HTR-8/SVneo (cell line): ENCODE results near the gene PLXNA3.

Experiments used
- DNase-seq: peaks from one replicate; pipeline ENCODE4 v3.0.0; 2011; ENCODE audit warnings: low spot score, mixed read lengths; ENCODE audit not compliant: insufficient read length
- FAIRE-seq: peaks from 2 replicates; lab custom pipeline; 2011; peaks lifted over from hg19 to GRCh38; lab: Jason Lieb, UNC

PLXNA3 gene

DNA sequence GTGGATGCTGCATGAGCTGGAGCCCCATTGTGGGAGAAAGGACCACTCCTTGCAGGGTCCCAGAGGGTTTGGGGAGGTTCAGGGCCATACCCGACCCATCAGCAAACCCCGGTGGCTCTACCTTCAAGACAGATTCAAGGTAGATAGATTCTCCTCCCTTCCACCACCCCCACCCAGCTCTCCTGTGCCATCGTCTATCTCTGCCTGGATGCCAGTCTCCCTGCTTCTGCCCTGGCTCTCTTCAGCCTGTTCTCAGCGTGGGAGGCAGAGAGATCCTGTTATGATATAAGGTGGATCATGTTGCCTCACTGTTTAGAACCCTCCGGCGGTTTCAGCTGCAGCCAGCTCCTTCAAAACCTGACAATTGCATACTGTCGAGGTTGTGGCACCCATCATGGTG lies 15.6 kb downstream of the PLXNA3 start:
- DNase-seq (no peak), FAIRE-seq (no peak)

DNA sequence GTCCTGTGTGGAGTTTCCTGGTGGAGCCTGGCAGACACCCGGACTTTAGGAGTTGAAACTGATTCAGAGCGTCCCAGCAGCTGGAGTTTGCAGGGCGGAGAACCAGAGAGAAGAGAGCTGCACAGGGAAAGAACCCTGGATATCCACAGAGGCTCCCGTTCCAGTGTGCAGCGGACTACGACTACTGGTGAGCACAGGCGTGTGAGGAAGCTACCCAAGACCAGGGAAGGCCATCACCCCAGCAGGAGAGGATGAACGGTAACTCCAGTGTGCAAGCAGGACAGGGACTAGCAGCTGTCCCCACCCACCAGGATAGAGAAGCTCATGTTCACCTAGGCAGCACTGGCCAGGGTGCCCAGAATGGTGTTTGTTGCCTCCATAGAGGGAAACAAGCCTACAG lies 18.7 kb downstream of the PLXNA3 start:
- DNase-seq (no peak), FAIRE-seq (no peak)

DNA sequence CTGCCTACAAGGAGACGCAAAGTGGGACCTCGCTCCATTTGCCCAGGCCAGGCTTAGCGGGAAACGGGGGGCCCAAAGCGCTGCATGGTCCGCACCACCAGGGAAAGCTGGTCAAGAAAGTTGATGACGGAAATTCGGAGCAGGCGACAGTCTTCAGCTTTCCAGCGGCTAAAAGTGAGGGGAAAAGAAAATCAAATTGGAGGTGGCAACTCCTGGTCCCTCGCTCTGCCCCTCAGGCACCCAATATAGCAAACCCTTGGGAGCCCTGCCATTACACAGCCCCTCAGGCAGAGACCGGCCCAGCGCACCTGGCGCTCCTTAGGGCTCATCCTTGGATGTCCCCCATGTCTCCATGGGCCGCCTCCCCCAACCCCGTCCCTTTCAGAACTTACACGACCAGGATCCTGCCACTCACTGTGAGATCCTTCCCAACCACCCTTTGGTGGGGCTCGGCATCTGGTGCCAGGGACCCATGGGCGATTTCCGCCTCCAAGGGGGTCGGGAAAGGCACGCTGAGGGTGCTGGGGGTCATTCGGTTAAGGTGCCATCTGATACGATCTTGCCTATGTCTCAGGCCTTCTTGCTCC lies 19.9 kb downstream of the PLXNA3 start:
- no peak for DNase-seq

DNA sequence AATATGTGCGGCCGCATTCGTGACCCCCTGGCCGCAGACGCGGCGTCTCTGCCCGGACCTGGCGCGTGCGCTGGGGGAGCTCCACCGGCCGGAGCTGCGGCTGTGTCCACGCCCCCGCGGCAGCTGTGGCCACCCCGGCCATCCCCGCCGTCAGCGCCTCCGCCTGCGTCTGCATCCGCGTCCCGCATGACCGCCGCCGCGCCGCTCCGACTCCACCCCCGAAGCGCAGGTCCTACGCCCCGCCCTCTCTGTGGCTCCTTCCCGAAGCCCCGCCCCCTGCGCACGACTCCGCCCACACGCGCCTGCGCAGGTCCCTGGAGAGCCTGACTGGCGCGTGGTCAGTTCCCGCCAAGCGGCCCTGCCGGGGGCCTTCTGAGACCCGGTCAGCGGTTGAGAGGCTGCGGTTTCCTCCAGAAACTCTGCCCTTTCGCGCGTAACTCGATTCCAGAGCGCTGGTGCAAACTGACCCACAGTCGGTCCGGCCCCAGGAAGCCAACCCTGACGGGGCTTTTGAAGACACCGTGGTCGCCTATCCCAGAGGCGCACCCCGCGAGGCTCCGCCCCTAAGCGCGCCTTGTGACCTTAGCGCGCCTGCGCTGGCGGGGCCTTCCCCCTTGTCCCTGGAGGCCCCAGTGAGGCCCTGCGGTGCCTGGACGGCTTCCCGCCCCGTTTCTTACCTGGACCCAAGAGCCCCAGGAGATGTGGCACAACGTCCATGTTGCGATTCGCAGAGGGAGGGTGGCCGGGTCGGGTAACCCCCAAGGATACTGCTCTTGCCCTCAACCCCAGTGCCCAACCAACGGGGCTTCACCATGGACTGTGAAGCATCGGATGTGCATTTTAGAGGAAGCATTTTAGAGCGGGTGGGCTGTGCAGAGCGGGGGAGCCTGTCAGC lies 20.9 kb downstream of the PLXNA3 start, which contains the start of gene LAGE3:
Gene LAGE3, minus strand, starts transcription at position 554 of the 895 bp plus-strand sequence. Its CDS starts 366 bp downstream, at position 188.
- DNase-seq, result peak; percentile 65
- peak; percentile 23 for FAIRE-seq

More for the DNA sequence above, 19.9 kb downstream of the PLXNA3 start:
- FAIRE-seq, result no peak

DNA sequence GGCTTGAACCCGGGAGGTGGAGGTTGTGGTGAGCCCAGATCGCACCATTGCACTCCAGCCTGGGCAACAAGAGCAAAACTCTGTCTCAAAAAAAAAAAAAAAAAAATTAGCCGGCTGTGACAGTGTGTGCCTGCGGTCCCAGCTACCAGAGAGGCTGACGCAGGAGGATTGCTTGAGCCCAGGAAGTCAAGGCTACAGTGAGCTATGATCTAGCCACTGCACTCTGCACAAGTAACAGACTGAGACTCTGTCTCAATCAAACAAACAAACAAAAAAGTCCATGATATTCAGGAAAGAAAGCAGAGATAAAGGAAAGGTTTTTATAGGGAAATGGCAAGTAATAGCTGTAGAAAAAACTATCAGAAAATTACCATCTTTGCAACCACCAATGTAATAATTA lies 23.1 kb downstream of the PLXNA3 start:
- DNase-seq (no peak), FAIRE-seq (no peak)

DNA sequence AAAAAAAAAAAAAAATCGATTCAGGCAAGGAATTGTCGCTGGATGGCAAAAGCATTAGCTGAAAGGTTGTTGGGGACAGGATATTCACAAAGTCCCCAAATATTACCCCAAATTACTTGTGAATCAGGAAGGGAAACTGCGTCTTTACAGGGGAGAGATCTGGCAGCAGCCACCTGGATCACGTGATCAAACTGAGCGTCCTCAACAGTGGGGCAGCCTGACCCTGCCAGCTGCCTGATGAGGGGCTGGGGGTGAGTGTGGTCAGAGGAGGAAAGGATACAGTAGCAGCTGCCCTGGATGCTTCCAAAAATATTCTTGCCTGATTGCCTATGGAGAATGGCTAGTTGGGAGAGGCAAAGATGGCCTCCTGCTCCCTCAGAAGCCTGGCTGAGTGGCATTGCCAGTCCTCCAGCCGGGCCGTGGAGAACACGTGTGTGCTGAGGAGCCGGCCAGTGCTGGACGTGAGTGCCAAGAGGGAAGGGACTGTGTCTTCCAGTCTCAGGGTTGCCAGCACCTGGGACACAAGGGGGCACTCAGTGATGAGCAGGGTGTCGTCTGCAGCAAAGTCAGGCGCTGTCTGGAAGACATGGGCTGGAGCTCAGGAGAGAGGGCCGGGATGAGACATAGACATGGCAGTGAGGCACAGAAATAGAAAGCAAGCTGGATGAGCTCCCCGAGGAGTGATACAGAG lies 24.0 kb downstream of the PLXNA3 start:
- FAIRE-seq, result no peak
- no peak for DNase-seq

DNA sequence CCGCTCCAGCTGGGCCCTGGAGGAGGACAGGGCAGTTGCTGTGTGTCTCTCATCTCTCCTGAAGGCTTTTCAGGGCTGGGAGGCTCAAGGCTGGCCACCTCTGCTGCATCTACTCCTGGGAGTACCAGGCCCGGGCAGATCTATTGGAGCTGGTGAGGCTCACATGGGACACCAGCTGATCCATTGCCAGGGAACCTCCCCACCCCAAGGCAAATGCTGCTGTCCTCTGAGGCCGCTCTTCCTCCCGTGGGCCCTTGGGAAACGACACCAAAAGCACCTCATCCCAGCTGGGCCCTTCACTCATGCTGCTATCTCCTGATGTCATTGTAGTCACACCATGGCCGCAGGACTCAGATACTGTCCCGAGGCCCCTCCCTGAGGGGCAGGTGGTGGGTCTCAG lies 24.7 kb downstream of the PLXNA3 start:
- no peak for DNase-seq
- no peak for FAIRE-seq

DNA sequence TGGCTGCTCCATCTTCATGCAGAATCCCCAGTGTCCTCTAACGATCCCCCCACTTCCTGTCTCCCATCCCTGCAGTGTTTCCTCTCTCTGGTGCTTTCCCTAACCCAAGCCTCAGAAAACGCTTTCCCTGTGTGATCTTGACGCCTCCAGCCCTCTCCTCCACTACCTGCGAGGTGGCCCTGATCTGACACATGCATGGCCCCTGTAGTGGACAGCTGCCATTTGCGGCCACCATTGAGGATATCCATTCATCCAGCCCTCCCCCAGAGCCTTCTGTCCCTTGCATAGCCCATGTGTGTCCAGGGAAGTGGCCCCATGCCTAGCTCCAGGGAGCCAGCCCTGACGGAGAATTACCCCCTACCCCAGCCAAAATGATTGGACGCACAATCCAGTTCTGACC lies 25.2 kb downstream of the PLXNA3 start:
- no peak for DNase-seq
- no peak for FAIRE-seq

DNA sequence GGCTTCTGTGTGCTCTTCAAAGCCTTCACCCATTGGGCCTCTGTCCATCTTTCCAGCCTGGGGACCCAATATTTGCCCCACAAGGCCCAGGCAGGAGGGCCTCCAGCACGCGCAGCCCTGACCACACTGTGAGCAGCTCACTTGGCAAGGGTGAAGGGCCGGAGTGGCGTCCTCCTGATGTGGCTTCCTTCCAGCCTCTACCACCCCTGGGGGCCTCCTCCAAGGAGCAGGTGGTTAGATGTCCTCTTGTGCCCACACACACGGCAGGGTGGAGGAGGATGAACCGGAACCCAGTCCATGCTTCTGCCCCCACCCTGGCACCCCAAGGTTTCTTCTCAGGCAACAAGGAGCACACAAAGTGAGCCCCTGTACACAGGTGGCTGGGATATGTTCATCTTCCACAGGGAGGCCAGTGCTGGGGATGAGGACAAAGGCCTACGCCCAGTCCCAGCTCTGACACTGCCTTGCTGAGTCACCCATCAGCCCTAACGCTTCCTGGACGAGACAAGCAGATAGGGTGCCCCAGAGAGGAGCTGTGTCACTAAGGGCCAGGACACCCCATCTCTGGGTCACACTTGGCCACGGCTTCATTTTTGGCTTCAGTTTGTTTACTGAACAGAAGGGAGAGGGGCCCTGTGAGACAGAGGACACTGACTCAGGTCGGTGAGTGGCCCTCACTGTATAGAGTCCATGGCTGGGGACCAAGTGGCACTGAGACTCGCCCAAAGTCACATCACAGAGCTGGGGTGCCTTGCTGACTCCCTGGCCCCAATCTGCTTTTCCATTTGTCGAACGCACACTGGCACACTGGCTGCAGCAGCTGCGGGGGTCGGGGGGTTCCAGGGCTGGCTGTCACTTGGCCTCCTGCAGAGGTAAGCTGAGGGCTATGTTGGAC lies 26.4 kb downstream of the PLXNA3 start:
- FAIRE-seq (no peak), DNase-seq (no peak)

DNA sequence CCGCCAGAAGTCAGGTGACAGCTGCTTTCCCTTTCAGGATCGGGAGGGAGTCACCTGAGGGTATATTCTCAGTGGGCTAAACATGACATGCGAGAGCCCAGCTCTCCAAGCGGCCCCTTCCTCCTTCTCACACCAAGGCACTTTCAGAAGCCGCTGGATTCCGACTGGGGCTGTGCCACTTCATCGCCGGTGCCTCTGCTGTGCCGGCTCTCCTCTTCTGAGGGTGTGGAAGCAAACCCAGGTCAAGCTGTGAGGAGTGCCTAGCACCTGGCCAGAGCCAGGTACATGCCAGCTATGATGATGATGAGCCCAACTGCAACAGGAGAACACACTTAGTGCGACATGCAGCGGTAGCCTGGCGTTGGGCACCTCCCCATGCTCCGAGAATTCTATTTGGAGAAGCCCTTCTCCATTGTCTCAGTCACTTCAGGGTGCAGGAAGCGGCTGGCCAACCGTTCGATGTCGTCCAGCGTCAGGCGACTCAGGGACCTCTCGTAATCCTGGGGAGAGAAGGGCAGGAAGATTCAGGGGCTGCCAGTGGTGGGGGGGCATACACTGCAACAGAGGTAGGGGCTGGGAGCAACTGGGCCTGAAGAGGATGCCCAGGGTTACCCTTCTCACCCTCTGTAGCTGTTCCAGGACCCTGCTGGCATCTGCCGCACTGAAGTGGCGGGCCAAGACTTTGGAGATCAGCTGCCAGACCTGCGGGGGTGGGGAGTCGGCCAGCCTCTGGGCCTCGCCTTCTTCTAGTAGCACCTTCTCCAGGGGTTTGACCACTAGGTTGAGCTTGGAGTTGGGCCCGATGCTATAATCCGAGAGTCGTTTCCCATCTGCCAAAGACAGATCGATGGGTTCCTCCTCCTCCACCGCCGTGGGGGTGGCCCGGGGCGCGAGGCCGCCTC lies 27.3 kb downstream of the PLXNA3 start:
- DNase-seq, result no peak
- FAIRE-seq, result no peak

DNA sequence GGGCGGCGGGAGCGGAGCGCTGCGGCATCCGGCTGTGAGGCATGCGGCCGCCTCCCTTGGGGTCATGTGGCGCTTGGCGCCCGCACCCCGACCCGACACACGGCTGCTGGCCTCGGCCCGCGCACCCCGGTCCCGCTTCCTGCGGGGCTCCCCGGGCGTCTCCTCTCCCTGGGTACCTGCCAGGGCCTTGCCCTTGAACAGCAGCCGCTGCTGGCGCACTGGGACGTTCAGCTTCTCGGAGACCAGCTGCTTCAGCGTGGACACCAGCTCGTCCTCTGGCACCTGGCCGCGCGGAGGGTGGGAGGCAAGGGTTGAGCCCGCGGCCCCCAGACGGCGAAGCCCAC lies 27.9 kb downstream of the PLXNA3 start:
- DNase-seq (no peak), FAIRE-seq (no peak)

DNA sequence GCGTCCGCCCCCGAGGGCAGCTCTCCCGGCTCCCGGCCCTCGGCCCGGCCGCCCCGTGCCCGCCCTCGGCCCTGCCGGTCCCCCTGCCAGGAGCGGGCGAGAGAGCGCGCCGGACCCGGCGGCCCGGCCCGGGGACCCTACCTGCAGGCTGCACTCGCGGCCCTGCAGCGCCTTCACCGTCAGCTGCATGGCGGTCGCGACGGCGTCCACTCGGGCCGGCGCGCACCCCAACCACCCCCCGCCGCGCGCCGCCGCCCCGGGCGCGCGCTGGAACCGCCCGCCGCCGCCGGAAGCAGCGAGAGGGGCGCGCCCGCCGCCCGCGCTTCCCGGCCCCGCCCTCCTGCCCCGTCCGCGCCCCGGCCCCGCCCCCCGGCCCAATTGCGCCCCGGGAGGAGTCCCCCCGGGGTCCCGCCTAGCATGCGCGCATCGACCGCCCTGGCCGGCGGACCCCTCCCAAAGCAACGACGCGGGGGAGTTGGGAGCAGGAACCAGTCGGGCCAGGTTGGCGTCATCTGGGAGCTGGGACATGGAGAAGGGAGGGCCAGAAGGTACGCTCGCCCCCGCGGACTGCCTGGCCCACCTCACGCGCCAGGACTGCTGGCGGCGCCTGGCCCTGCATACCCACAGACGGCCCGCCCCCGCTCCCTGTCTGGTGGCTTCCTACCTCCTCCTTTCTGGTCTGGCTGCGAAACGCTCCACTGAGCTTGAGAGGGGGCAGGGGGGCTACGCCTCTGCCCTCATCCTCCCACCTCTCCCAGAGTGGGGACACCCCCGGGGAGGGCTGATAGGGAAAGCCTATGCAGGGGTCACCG lies 28.5 kb downstream of the PLXNA3 start, which contains the start of gene UBL4A:
Gene UBL4A, minus strand, starts transcription at position 220 of the 812 bp plus-strand sequence. Its CDS starts 31 bp downstream, at position 189.
- DNase-seq (peak; percentile 21), FAIRE-seq (peak; percentile 16)

DNA sequence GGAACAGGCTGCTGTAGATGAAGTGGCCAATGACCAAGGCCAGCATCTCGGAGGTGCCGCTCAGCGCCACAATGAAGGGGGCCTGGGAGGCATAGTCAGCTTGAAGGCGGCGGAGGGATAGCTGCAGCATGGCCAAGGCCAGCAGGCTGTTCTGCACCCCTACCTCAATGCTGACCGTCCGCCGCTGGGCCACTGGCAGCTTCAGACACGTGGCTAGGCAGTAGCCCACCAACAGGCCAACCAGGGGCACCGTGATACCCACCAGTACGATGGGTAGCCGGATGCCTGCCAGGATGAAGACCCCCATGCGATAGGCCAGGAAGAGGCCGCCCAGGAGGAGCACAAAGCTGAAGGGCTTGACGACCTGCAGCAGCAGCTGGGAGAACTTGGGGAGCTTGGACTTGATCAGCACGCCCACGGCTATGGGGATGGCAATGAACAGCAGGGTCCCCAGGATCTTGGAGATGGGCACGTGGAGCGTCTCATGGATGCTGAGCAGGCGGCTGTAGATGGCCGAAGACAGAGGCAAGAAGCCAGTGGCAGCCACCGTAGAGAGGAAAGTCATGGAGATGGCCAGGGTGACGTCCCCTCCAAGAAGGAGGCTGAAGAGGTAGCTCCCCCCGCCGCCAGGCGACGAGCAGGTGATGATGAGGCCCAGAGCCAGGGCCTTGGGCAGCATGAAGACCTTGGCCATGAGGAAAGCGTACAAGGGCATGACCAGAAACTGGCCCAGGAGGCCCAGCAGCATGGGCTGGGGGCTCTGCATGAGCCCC lies 29.6 kb downstream of the PLXNA3 start:
- DNase-seq (no peak), FAIRE-seq (no peak)

DNA sequence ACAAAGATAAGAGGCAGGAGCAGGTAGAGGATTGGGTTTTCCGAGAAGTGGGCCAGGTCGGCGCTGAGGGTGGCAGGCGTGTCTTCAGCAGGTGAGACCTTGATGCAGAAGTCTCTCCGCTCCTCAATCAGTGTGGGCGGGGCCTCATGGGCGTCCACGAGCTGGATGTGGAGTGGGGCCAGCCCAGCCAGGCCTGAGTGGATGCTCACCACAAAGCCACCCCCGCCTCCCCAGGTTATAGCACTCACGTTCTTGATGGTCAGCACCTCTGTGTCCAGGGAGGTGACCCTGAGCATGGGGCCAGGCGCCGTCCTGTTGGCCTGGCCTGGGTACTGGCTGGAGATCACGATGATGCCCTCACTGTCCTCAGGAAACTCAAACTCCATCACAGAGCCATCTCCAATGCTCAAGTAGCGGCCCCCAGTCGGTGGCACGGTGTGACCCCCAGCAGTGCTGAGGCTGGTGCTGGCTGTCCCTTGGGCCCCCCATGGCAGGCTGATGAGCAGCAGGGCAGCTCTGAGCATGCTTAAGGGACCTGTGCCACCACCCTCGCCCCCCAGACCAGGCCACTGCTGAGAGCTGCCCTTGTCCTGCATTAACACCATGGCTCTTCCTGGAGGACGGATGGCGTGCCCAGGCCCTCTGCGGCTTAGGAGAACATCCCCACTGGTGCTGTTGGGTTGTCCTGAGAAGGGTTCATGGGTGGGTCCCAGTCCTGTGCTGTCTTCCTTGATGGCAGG lies 30.4 kb downstream of the PLXNA3 start:
- DNase-seq (no peak), FAIRE-seq (no peak)

DNA sequence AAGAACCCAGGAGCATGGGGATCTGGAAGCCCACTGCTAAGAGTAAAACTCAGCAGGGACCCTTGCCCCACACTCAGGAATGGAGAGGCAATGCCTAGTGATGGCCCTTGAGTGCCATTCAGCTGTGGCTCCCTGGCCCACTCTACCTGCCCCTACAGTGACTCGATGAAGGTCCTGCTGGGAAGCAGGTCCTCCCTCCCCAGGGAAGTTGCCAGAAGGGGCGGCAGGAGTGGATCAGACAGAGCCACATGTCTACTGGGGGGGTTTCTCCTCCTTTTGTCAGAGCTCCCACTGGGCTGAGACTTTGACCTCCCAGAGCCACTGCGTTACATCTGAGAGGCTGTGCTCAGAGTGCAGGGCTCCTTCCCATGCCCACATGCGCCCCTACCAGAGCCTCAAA lies 31.1 kb downstream of the PLXNA3 start:
- FAIRE-seq (no peak), DNase-seq (no peak)

DNA sequence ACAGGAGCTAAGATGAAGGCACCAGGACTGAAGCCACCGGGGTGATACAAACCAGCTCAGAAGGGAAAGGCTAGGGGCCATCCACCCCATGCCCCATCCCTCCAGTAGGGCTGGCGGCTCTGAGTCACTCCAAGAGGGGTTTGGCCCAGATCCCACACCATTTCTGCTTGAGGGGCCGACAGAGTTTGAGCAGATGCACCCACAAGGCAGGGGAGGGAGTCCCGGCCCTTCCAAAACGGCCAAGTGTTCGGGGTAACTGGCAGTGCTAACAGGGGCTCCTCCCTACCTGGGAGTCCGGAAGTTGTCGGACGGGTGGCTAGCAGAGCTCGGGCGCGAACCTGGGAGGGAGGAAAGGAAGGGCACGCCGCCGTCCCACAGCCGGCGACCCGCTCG lies 31.9 kb downstream of the PLXNA3 start:
- DNase-seq (no peak), FAIRE-seq (no peak)
